Cortex of kidney (tissue), 1 donor: ENCODE results near the gene RBP3.

Experiments
- DNase-seq: peaks from one replicate; lab custom pipeline; 2025; lab: John Stamatoyannopoulos, UW

RBP3 gene

DNA sequence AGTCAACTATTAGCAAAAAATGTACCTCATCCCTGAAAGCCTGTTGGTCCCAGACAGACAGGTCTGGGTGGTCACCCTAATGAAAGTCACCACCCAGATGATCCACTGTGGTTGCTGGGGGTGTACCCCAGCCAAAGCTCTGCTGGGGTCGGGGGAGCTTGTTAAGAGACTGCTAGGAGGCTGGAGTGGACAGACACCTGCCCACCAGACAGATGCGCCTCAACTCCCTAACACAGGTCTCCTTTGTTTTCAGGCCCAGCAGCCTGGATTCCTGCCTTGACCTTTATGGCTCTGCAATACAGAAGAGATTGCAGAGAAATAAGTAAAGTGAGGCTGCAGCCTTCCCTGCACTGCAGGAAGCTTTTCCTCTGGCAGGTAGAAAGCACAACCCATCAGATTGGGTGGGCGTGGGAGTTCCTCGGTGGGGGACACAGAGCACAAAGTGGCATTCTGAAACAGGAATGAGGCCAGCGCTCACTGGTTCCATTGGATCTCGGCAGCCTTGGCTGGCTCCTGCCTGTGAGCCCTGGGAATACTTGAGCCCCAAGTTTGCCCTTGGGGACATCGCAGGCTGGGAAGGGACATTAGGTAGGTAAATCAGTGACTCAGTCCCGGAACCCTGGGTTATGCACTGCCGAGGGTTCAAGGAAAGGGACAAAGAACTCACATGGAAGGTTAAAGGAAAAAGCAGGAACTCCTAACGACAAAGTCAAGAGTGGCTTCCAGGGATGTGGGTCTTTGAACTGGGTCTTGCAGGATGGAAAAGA is 53.9 kb downstream of the RBP3 start:
- DNase-seq: no peak

DNA sequence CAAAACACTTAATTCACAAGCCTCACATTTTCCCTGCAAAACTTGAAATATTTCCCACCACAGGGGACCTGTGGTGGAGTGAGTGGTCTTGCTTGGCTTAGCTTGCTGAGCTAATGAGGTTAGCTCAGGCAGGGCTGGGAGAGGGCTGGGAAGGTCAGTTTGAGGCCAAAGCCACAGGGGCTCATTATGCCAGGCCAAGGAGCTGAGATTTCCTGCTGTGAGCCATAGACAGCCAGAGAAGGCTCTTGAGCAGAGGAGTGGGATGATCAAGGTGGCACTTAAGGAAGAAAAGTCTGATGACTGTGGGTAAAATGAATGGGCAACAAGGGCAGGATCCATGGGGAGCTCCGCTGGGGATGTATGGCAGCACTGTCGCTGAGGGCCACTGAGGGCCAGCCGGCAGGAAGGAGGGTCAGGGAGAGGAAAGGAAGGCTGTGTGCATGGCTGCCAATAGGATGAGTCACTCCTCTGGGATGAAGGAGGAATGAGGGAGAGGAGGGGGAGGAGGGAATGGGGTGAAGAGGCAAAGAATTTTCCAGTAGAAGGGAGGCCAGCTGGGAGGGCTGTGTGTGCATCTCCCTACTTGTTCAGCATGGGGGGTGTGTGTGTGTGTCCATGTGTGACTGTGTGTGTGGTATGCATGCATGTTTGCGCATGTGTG is 54.6 kb downstream of the RBP3 start:
- DNase-seq: no peak

DNA sequence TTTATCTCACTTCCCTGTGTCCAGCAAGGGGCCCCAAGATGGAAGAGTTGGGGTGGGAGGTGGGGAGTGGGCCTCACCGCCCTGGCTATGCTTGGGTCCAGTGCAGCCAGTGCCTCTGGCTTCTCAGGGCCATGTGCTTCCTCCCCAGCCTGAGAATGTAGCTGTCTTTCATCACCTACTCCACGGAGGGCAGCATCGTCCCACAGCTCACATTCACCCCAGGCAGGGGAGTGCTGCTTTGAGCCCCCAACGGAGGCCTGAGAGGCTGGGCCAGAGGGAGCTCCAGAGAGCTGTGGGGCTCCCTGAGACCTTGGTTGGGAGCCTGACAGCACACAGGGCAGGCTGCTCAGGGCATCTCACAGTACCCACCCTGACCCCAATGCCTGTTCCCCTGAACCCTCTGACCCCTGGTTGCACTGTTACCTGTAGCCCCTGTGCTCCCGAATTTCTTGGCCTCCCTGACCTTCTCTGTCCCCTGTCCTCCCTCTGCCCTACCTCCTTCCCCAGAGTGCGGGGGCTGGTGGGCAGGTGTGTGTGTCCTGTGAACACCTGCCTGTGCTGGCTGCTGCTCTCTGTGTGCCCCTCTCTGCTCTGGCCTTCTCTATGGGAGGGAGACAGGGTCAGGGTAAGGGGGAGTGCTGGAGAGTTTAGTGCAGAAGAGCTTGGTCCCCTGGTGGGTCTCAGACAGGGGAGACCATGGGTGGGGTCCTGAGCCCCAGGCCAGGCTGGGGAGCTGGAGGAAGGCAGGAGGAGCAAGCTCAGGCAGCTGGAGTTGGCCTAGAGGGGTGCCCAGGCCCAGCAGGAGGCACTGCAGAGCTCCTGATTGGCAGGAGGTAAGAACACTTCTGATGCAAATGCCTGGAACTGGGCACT is 55.5 kb downstream of the RBP3 start:
- DNase-seq: no peak

DNA sequence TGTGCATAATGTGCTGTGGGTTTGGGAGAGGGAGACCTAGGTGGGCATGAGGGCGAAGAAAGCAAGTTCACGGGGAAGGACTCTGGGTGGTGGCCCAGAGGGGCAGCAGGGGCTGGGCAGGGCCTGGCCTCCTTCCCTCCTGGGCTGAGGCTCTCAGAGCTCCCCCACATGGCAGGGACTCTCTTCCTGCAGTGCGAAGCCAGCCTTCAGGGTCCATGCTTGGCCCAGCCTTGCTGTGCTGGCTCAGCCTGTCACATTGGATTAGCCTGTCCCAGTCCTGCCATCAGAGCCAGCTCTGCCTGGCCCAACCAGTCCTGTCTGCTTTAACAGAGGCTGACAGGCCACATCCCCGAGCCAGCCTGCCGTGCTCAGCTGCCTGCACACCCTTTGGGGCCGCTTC is 56.3 kb downstream of the RBP3 start:
- DNase-seq: no peak

DNA sequence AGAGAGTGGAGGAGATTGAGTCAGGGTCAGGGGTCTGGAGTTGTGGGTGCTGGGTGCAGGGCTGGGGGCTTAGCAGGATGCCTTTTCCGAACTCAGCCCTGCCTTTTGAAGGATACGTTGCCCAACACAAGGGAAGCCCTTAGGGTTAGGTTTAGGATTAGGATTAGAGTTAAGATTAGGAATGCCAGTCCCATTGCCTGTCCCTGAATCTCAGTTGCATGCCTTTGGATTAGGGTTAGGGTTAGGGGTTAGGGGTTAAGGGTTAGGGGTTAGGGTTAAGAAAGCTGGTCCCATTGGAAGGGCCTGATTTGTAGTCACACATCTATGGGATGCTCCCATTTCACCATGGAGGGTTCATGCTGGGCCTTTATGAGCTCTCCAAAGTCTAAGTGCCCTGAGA is 56.8 kb downstream of the RBP3 start:
- no peak for DNase-seq

DNA sequence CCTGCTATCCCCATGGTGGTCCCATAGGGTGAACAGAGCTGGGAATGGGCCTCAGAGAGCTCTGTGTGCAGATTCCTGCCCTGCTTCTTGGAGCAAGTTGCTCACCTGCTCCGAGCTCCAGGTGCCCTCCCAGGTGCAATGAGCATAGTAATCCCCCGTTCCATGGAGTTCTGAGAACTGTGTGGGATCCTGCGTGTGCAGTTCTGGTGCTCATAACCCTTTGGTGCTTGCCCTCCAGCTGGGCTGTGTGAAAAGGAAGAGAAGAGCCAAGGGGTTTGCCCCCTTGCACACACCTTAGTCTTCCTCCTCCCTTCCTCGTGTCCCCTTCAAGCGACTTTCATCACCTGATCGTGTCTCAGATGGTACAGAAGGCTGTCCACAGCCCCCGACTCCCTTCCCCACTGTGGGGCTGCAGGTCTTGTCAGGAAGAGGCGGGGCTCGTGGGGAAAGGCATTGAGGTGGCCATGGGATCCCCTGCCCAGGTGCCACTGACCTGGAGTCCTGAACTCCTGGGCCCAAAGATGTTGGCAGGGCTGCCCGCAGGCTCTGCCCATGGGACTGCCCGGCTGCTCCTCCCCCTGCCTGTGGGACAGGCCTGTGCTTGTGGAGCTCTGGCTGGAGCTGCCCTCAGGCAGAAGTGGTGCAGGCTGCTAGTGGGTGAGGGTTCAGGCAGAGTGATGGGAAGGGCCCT is 57.8 kb downstream of the RBP3 start:
- no peak for DNase-seq

DNA sequence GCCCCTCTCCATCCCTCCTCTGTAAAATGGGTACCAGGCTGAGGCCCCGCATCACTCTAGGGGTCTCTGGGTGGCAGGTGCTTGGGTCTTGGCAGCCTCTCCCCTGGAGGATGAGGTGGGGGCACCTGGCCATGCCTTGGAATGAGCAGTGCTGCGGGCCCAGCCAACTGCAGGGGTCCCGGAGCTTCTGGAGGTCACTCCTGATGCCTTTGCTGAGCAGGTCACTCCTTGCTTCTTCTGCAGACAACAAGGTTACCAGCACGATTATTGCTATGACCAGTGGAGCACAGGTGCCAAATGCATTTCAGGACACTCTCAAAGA is 58.3 kb downstream of the RBP3 start:
- no peak for DNase-seq

DNA sequence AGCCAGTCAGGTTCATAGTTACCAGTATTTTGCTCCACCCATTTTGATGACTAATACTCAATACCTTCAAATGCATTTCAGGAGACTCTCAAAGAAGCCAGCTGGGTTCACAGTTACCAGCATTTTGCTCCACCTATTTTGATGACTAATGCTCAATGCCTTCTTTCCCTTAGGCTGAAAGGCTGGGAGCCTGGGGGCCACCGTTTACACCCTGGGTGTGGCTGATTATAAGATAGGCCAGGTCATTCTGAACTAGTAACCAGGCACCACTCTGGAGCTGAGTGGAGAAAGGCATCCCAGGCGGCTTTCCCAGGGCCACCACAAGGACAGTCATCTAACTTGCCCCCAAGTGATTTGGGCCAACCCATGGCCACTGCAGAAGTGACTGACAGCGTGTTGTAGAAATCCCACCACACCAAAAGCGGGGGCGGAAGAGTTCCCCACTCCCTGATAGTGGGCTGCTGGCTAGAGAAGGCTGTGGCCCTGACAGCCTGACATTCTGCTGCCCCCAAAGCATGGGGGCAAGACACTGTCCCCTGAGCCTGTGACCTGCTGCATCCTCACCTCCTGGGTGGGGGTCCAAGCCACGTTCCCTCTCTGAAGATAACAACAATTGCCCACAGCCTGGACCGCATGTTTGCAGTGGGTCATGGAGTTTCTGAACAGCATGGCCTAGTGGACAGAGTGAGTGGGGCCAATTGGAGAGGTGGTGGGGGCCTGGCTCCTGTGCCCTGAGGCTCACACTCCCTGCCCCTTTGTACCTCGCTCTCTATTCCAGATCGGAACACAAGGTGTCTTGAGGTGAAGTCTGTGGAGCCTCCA is 58.9 kb downstream of the RBP3 start:
- DNase-seq: no peak
